Right atrium auricular region (tissue), 2 donors: ENCODE results near the gene PPM1H. TPM values are rescaled to one million over a fixed set of nuclear protein-coding genes. Genes with fewer than 3 reads are reported as not detected.

Experiments
- DNase-seq: peaks from one replicate; pipeline ENCODE4 v3.0.0-alpha.2; 2019; ENCODE audit warnings: low spot score
- H3K27ac ChIP-seq, 2 donors: fragments of 200-600 bp; sonication (generic); 1 replicate in 1 of 2; 2 replicates in 1 of 2; pipeline ENCODE4 v1.5.1; 2016 to 2019
- H3K27me3 ChIP-seq, 2 donors: fragments of 200-600 bp; sonication (generic); one replicate each; pipeline versions ENCODE4 v1.5.1 to v1.6.0; 2017 to 2019
- H3K36me3 ChIP-seq: fragments of 200-600 bp; sonication (generic); one replicate; pipeline ENCODE4 v1.5.1; 2016
- H3K4me1 ChIP-seq, 2 donors: fragments of 200-600 bp; sonication (generic); one replicate each; pipeline versions ENCODE4 v1.5.1 to v1.6.0; 2017 to 2019
- H3K4me3 ChIP-seq, 2 donors: fragments of 200-600 bp; sonication (generic); 1 replicate in 1 of 2; 2 replicates in 1 of 2; pipeline ENCODE4 v1.5.1; 2017 to 2019; ENCODE audit warnings: mild to moderate bottlenecking in 1 of 2, moderate library complexity in 1 of 2
- H3K9me3 ChIP-seq, 2 donors: fragments of 200-600 bp; sonication (generic); one replicate each; pipeline ENCODE4 v1.5.1; 2019
- CTCF ChIP-seq, 2 donors: fragments of 200-600 bp; sonication (generic); IDR thresholded peaks; one replicate each; pipeline ENCODE4 v1.5.1; 2019; ENCODE audit warnings: antibody characterized with exemption in 2 of 2
- total RNA-seq, 2 donors: library from RNA; depleted of rRNA; stranded (reverse); fragments of >200 nt; gene quantifications; one replicate each; pipeline ENCODE4 v1.1.0, GENCODE V29; 2016

Gene PPM1H
- total RNA-seq, 2 donors from 2014 or later: 3.1 to 5.0 TPM

GRCh38 chr12:62689042-62689839, 245.7 kb downstream of the PPM1H start:
- TF ChIP-seq CTCF (IDR thresholded peaks at IDR 0.05): no peak
- peaks cover 0 to 11% of the 10 kb centered on the region in 2 donors for H3K4me1 ChIP-seq
- no peak for DNase-seq

GRCh38 chr12:62686938-62687337, 248.0 kb downstream of the PPM1H start:
- Histone ChIP-seq H3K27me3 (no peaks in the 10 kb centered on the region), H3K9me3 (no peaks in the 10 kb centered on the region), H3K27ac (peak overlapping the region in 1 of 2 donors; percentile 29), H3K36me3 (no peaks in the 10 kb centered on the region), H3K4me1 (peaks cover 0 to 11% of the 10 kb centered on the region in 2 donors), H3K4me3 (no peak overlapping the region)
- DNase-seq: no peak
- TF ChIP-seq CTCF (IDR thresholded peaks at IDR 0.05): no peak

More at GRCh38 chr12:62689042-62689839, 245.7 kb downstream of the PPM1H start:
- Histone ChIP-seq H3K9me3 (no peaks in the 10 kb centered on the region), H3K27me3 (no peaks in the 10 kb centered on the region), H3K4me3 (no peak overlapping the region), H3K36me3 (no peaks in the 10 kb centered on the region), H3K27ac (no peak overlapping the region)

GRCh38 chr12:62684570-62685295, 250.2 kb downstream of the PPM1H start:
- DNase-seq: peak; percentile 75
- TF ChIP-seq CTCF (IDR thresholded peaks at IDR 0.05): no peak
- Histone ChIP-seq H3K36me3 (no peaks in the 10 kb centered on the region), H3K4me3 (no peak overlapping the region), H3K9me3 (no peaks in the 10 kb centered on the region), H3K27ac (peak overlapping the region; percentile 54 to 74), H3K4me1 (peaks cover 0 to 11% of the 10 kb centered on the region in 2 donors), H3K27me3 (no peaks in the 10 kb centered on the region)

- Histone ChIP-seq H3K9me3 (no peaks in the 10 kb centered on the region), H3K27me3 (no peaks in the 10 kb centered on the region), H3K4me3 (no peak overlapping the region), H3K4me1 (peaks cover 0 to 11% of the 10 kb centered on the region in 2 donors), H3K27ac (peak overlapping the region; percentile 54 to 74), H3K36me3 (no peaks in the 10 kb centered on the region)
- TF ChIP-seq CTCF (IDR thresholded peaks at IDR 0.05): no peak
- DNase-seq: peak; percentile 76
Observed at GRCh38 chr12:62683776-62684569, 251.0 kb downstream of the PPM1H start.

- DNase-seq: no peak
Observed at GRCh38 chr12:62681306-62681705, 253.6 kb downstream of the PPM1H start.

More at GRCh38 chr12:62681306-62681705, 253.6 kb downstream of the PPM1H start:
- H3K27me3 ChIP-seq: no peaks in the 10 kb centered on the region
- no peak overlapping the region for H3K27ac ChIP-seq
- TF ChIP-seq CTCF (IDR thresholded peaks at IDR 0.05): no peak
- no peaks in the 10 kb centered on the region for H3K9me3 ChIP-seq
- no peaks in the 10 kb centered on the region for H3K36me3 ChIP-seq
- peaks cover 0 to 7% of the 10 kb centered on the region in 2 donors for H3K4me1 ChIP-seq
- no peak overlapping the region for H3K4me3 ChIP-seq
